Esophagus (tissue), 2 donors: ENCODE results near the gene LHPP. TPM values are rescaled to one million over a fixed set of nuclear protein-coding genes. Genes with fewer than 3 reads are reported as not detected.

Experiments
- H3K27ac ChIP-seq, 2 donors: one replicate each; pipeline ENCODE4 v1.5.1; 2013; ENCODE audit warnings: low read depth in 2 of 2, mild to moderate bottlenecking in 2 of 2, inconsistent platforms in 1 of 2, low read length in 1 of 2, moderate library complexity in 1 of 2
- H3K27me3 ChIP-seq, 2 donors: one replicate each; pipeline ENCODE4 v1.6.1; 2013; ENCODE audit warnings: low read length in 2 of 2, control low read depth in 1 of 2, mild to moderate bottlenecking in 1 of 2; ENCODE audit not compliant: insufficient read depth in 2 of 2, control insufficient read depth in 1 of 2
- H3K36me3 ChIP-seq, 2 donors: one replicate each; pipeline ENCODE4 v1.6.1; 2013; ENCODE audit warnings: low read length in 1 of 2; ENCODE audit not compliant: control insufficient read depth in 2 of 2, insufficient read depth in 2 of 2
- H3K4me1 ChIP-seq, 2 donors: one replicate each; pipeline ENCODE4 v1.6.1; 2013; ENCODE audit warnings: low read length in 1 of 2; ENCODE audit not compliant: control insufficient read depth in 2 of 2, insufficient read depth in 2 of 2
- H3K4me3 ChIP-seq, 2 donors: one replicate each; pipeline ENCODE4 v1.5.1; 2013; ENCODE audit warnings: low read length in 2 of 2, mild to moderate bottlenecking in 2 of 2, low read depth in 1 of 2, moderate library complexity in 1 of 2
- H3K9me3 ChIP-seq, 2 donors: one replicate each; pipeline ENCODE4 v1.6.1; 2013; ENCODE audit warnings: mild to moderate bottlenecking in 2 of 2, low read depth in 1 of 2, low read length in 1 of 2, moderate library complexity in 1 of 2; ENCODE audit not compliant: control insufficient read depth in 2 of 2, insufficient read depth in 1 of 2
- WGBS, 2 donors: extraction: QIAGEN DNeasy Blood & Tissue Kit; methylation state at CpG; one replicate each; pipeline ENCODE4 v1.1.7; 2013; 5-methylcytosine and 5-hydroxymethylcytosine counted together
- polyA plus RNA-seq, 2 donors: library from polyadenylated mRNA; stranded (reverse); fragments of 200-250 nt; gene quantifications; one replicate each; pipeline ENCODE4 v1.2.3, GENCODE V29; 2013
- donor health status: healthy with polysubstance abuse.
- donor health status: Bipolar disorder and iron deficiency.

LHPP gene
- polyA plus RNA-seq, 2 donors = 23.0 to 23.4 TPM

GRCh38 chr10:124593431-124593985 lies 131.9 kb downstream of the LHPP start:
- WGBS, 2 donors = 93 to 94% methylated on average over 17 of the region's 17 CpGs
- Histone ChIP-seq H3K27me3 (no peaks in the 10 kb centered on the region), H3K4me3 (no peak overlapping the region), H3K27ac (no peak overlapping the region), H3K4me1 (peaks cover 2 to 11% of the 10 kb centered on the region in 2 donors), H3K9me3 (peaks cover 0 to 2% of the 10 kb centered on the region in 2 donors), H3K36me3 (no peaks in the 10 kb centered on the region)

- Histone ChIP-seq H3K4me3 (no peak overlapping the region), H3K9me3 (peaks cover 0 to 2% of the 10 kb centered on the region in 2 donors), H3K27ac (no peak overlapping the region), H3K36me3 (no peaks in the 10 kb centered on the region), H3K27me3 (no peaks in the 10 kb centered on the region), H3K4me1 (peaks cover 0 to 4% of the 10 kb centered on the region in 2 donors)
- WGBS, 2 donors = 82 to 83% methylated on average over 6 of the region's 6 CpGs
These were observed 132.6 kb downstream of the LHPP start for GRCh38 chr10:124594240-124594639.

- Histone ChIP-seq H3K4me1 (no peaks in the 10 kb centered on the region), H3K27me3 (no peaks in the 10 kb centered on the region), H3K36me3 (no peaks in the 10 kb centered on the region), H3K27ac (no peak overlapping the region), H3K9me3 (peaks cover 0 to 2% of the 10 kb centered on the region in 2 donors), H3K4me3 (no peak overlapping the region)
- 93 to 95% methylated on average over 9 of the region's 9 CpGs for WGBS, 2 donors
These were observed 133.7 kb downstream of the LHPP start for GRCh38 chr10:124595143-124595883.

- H3K36me3 ChIP-seq = peaks cover 0 to 2% of the 10 kb centered on the region in 2 donors
- no peaks in the 10 kb centered on the region for H3K27me3 ChIP-seq
- H3K27ac ChIP-seq = no peak overlapping the region
- H3K4me1 ChIP-seq = no peaks in the 10 kb centered on the region
- H3K4me3 ChIP-seq = no peak overlapping the region
- 87 to 92% methylated on average over 18 of the region's 18 CpGs for WGBS, 2 donors
- peaks cover 0 to 2% of the 10 kb centered on the region in 2 donors for H3K9me3 ChIP-seq
These were observed 134.6 kb downstream of the LHPP start for GRCh38 chr10:124596116-124596785.

GRCh38 chr10:124596962-124597845 lies 135.6 kb downstream of the LHPP start:
- Histone ChIP-seq H3K4me1 (no peaks in the 10 kb centered on the region), H3K27me3 (no peaks in the 10 kb centered on the region), H3K36me3 (peaks cover 0 to 2% of the 10 kb centered on the region in 2 donors), H3K27ac (no peak overlapping the region), H3K9me3 (no peaks in the 10 kb centered on the region), H3K4me3 (no peak overlapping the region)
- WGBS, 2 donors = 73 to 75% methylated on average over 21 of the region's 21 CpGs

- Histone ChIP-seq H3K27ac (no peak overlapping the region), H3K27me3 (no peaks in the 10 kb centered on the region), H3K4me1 (no peaks in the 10 kb centered on the region), H3K36me3 (peaks cover 0 to 2% of the 10 kb centered on the region in 2 donors), H3K9me3 (no peaks in the 10 kb centered on the region), H3K4me3 (no peak overlapping the region)
- 90 to 92% methylated on average over 10 of the region's 10 CpGs for WGBS, 2 donors
These were observed 136.2 kb downstream of the LHPP start for GRCh38 chr10:124597846-124598165.

GRCh38 chr10:124598196-124598595 lies 136.6 kb downstream of the LHPP start:
- no peak overlapping the region for H3K4me3 ChIP-seq
- 78 to 96% methylated on average over 6 of the region's 6 CpGs for WGBS, 2 donors
- H3K9me3 ChIP-seq = no peaks in the 10 kb centered on the region
- H3K4me1 ChIP-seq = no peaks in the 10 kb centered on the region
- H3K27me3 ChIP-seq = no peaks in the 10 kb centered on the region
- H3K36me3 ChIP-seq = peaks cover 0 to 2% of the 10 kb centered on the region in 2 donors
- H3K27ac ChIP-seq = no peak overlapping the region

- no peak overlapping the region for H3K4me3 ChIP-seq
- peaks cover 0 to 2% of the 10 kb centered on the region in 2 donors for H3K36me3 ChIP-seq
- H3K9me3 ChIP-seq = no peaks in the 10 kb centered on the region
- H3K4me1 ChIP-seq = peaks cover 0 to under 1% of the 10 kb centered on the region in 2 donors
- H3K27me3 ChIP-seq = no peaks in the 10 kb centered on the region
- no peak overlapping the region for H3K27ac ChIP-seq
- WGBS, 2 donors = 96% methylated on average over 13 of the region's 13 CpGs
These were observed 137.4 kb downstream of the LHPP start for GRCh38 chr10:124598773-124599587.
